ENCODE data around the gene CALML3. TPM values are rescaled to one million over a fixed set of nuclear protein-coding genes. Genes with fewer than 3 reads are reported as not detected.

CALML3 gene
- total RNA-seq, 1 experiment from 2014 or later = not detected

GRCh38 chr10:5476918-5477525 is 47.7 kb upstream of the CALML3 start:
- Histone ChIP-seq H3K27ac (ENCODE audit: insufficient read length, low read depth, low read length) (peak overlapping the region; percentile 75), H3K14ac (ENCODE audit: insufficient read depth, low read length) (peak overlapping the region; percentile 45), H3K4me1 (ENCODE audit: insufficient read depth, low read length) (peaks cover 9% of the 10 kb centered on the region; the same call in 1 of the 2 replicates), H2AFZ (ENCODE audit: low read length) (no peak overlapping the region), H2BK120ac (ENCODE audit: low read depth, low read length, poor library complexity, severe bottlenecking) (no peak overlapping the region), H3K4ac (ENCODE audit: low read depth, low read length) (peak overlapping the region; percentile 4; the same call in 1 of the 2 replicates), H3K9ac (ENCODE audit: extremely low read depth, insufficient read length, low read length) (no peak overlapping the region), H3K23ac (ENCODE audit: insufficient read length, low read depth, low read length) (peak overlapping the region; percentile 92), H2AK5ac (ENCODE audit: insufficient read length, low read length) (no peak overlapping the region), H3K79me1 (ENCODE audit: insufficient read depth, low read depth, low read length, poor library complexity, severe bottlenecking) (no peaks in the 10 kb centered on the region), H3K23me2 (ENCODE audit: insufficient read length, low read depth, low read length, poor library complexity, severe bottlenecking) (no peaks in the 10 kb centered on the region), H3K4me2 (ENCODE audit: insufficient read depth, insufficient read length, low read length) (no peak overlapping the region), H3T11ph (ENCODE audit: low read length) (no peak overlapping the region), H2BK20ac (ENCODE audit: low read depth, low read length, poor library complexity, severe bottlenecking) (no peak overlapping the region), H4K91ac (ENCODE audit: insufficient read length, low read depth, low read length) (no peak overlapping the region), H4K20me1 (ENCODE audit: control insufficient read depth, insufficient read depth, insufficient read length) (no peaks in the 10 kb centered on the region), H4K5ac (ENCODE audit: insufficient read length, low read depth, low read length) (peak overlapping the region; percentile 65), H4K8ac (replicated peaks; ENCODE audit: insufficient read length, low read depth, low read length) (no peak overlapping the region), H3K56ac (ENCODE audit: insufficient read length, low read depth, low read length) (no peak overlapping the region), H2BK12ac (ENCODE audit: insufficient read length, low read depth, low read length) (no peak overlapping the region), H2BK5ac (ENCODE audit: insufficient read length, low read length) (no peak overlapping the region), H3K18ac (ENCODE audit: insufficient read length, low read depth, low read length) (peak overlapping the region; percentile 92), H3K79me2 (ENCODE audit: insufficient read depth, low read length) (no peaks in the 10 kb centered on the region), H2BK15ac (ENCODE audit: low read depth, low read length) (no peak overlapping the region), H3K27me3 (ENCODE audit: insufficient read depth, low read length) (no peaks in the 10 kb centered on the region), H3K9me3 (ENCODE audit: control insufficient read depth, low read depth, low read length) (no peaks in the 10 kb centered on the region)
- WGBS (ENCODE audit: extremely low coverage, insufficient read length, low lambda C conversion rate) = no CpG with 5 or more reads among the region's 13 CpGs
- peaks cover 10 to 13% of the 10 kb centered on the region in 2 experiments for H3K9me3 Mint-ChIP-seq
- no peak overlapping the region; a peak in 2 of 7 replicates for H3K27ac Mint-ChIP-seq
- H3K36me3 Mint-ChIP-seq (ENCODE audit: insufficient read depth in 1 of 3, low read depth in 3 of 3) = peaks cover 5 to 12% (median 7%) of the 10 kb centered on the region in 3 experiments
- no peak for TF ChIP-seq CTCF (conservative IDR thresholded peaks at IDR 0.05)
- no peak for DNase-seq
- peak overlapping the region; percentile 3 to 58; a peak in 3 of 5 replicates for H3K4me3 Mint-ChIP-seq
- H3K27me3 Mint-ChIP-seq (ENCODE audit: low read depth) = peaks cover 5% of the 10 kb centered on the region
- H3K4me1 Mint-ChIP-seq = peaks cover 9 to 11% of the 10 kb centered on the region in 2 experiments

Data from H9 (cell line).